HG03159 (cell line): ENCODE measurements around the gene TENM3.

Experiments used
- ATAC-seq: cut with Tn5 transposase; IDR thresholded peaks from one replicate; pipeline ENCODE4 v1.9.1; 2021; ENCODE audit warnings: mild to moderate bottlenecking, moderate library complexity; ENCODE audit not compliant: unreplicated experiment

Gene TENM3

DNA sequence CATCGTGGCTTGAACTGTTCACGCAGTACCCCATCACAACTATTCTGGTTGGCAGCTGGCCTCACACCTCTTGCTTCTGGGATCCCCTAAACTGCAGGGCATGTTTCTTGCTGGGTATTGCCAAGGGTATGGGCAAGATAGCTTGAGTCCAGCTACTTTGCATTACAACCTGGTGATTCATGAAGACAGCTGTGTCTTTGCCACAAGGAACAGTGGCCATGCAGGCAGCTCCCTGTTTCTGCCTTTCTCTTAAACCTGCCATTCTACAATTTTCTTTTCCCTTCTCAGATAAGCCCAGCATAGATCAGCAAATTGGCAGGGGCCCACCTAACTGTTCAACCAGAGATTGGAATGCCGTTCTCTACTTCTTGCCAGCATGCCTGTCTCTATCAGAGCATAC lies 42.8 kb downstream of the TENM3 start:
- ATAC-seq = no peak

DNA sequence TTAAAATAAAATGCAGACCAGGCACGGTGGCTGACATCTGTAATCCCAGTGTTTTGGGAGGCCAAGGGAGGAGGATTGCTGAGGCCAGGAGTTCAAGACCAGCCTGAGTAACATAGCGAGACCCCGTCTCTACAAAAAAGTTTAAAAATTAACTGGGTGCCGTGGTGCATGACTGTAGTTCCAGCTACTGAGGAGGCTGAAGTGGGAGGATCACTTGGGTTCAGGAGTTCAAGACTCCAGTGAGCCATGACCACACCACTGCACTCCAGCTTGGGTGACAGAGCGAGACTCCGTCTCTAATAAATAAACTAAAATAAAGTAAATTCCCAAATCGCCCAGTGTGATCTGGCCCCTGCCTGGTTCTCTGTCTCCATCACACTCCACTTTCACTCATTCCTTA lies 43.7 kb downstream of the TENM3 start:
- ATAC-seq = no peak

GRCh38 chr4:182288534-182288933 lies 45.3 kb downstream of the TENM3 start:
- no peak for ATAC-seq

- no peak for ATAC-seq
Measured at GRCh38 chr4:182289809-182290208, 46.6 kb downstream of the TENM3 start.

DNA sequence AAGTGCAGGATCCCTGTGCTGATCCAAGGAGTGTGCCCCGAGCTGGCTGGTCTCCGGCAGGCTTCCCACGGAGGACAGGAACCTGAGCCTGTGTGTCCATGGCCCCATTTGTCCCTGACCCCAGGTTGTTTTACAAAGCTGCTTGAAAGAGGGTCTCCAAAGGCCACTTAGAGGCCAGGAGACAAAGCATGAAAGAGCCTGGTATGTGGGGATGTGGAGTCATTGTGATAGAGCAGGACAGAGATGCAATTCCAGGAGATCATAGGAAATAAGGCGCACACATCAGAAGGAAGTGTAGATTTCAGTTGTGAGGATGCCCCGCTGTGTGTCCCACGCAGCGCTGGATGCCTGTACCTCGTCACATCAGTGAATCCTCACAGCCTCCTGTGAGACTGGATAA lies 48.0 kb downstream of the TENM3 start:
- ATAC-seq = no peak

GRCh38 chr4:182291597-182292270 lies 48.5 kb downstream of the TENM3 start:
- no peak for ATAC-seq

DNA sequence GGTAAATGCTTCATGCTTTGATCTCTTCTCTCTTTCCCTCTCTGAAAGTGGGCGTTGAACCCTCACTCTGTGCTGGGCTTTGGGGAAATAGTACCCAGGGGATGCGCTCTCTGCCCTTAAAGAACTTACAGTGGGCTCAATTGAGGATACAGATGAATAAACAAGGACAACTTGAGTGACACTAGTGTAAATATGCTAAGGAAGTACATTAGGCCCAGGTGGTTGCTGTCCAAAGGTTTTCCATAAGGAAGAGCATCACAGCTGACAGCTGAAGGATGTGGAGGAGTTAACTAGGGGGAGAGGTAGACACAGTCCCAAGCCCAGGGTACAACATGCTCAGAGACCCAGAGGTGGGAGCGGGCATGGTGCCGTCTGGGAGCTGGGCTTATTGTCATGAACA lies 49.4 kb downstream of the TENM3 start:
- no peak for ATAC-seq

DNA sequence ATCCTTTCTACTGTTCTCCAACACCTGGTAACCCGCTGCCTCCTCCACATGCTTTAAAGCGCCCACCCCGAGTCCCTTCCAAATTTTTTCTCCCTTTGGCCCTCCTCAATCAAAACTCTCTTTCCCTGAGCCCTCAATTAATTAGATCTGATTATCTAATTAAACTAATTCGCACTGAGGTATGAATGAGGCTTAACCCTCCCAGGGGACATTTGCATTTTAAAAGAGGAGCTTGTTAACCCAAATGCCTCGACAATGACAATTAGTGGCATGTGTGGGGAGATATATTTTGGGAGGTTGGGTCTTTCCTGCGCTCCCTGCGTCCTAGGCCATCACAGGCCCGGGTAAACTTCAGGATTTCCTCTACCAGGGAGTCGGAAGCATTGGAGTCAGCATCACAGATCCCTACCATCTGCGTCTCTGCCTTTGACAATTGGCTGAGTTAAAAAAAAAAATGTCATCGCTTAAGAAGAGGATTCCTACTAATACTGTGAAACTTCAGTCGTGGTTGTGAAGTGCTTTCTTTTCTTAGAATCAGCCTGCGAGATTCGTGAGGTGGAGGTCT lies 50.6 kb downstream of the TENM3 start:
- ATAC-seq = no peak

- ATAC-seq = no peak
Measured at GRCh38 chr4:182294451-182294850, 51.2 kb downstream of the TENM3 start.

DNA sequence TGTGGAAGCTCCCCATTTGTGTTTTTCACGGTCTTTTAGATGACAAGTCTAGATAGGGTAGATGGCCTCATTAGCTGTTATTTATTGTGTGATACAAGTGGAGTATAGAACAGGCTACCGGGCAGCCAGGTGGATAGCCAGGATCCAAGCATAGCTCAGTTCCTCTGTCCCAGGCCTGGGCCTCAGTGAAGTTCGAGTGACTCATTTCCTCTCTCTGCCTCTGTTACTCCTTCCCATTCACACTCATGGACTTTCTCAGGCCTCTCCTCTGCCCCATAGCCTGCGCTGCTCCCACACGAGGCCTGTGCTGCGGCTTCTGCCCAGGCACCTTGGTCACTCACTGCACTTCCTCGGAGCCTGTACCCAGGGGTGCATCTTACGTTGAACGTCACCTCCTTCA lies 54.5 kb downstream of the TENM3 start:
- no peak for ATAC-seq

GRCh38 chr4:182301736-182302135 lies 58.5 kb downstream of the TENM3 start:
- no peak for ATAC-seq

DNA sequence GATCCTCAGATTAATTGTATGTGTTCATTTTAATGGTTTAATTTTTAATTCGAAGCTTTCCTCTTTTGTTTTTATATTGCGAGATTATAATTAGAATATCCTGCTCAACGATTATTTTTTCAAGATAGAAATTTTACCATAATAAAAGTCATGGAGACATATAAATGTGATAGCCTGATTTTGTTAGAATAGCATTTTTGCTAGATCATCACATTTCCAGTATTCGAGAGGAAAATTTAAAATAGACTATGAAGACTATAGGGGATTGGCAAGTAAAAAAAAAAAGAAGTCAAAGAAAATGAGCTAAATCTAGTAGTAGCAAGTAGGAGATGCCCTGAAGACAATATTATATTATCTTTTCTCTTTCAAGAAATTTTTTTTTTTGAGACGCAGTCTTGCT lies 60.6 kb downstream of the TENM3 start:
- ATAC-seq = no peak

GRCh38 chr4:182306792-182307507 lies 63.7 kb downstream of the TENM3 start:
- no peak for ATAC-seq

DNA sequence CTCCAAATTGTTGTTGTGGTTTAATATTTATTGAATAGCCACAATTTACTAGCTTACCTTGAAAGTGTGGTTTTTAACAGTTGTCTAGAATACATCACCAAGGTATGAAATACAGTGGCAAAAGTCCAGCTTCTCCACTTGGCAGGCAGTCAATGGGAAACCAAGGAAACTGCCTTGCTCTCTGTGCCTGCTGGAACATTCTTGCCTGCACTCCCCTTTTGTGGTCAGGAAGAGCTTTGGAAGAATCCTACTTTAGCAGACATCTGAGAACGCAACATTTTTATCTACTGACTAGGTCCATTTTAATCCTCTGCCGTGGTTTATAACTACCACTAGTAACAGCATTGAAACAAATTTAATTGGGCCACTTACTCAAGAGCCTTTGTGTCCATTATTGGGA lies 64.5 kb downstream of the TENM3 start:
- no peak for ATAC-seq

DNA sequence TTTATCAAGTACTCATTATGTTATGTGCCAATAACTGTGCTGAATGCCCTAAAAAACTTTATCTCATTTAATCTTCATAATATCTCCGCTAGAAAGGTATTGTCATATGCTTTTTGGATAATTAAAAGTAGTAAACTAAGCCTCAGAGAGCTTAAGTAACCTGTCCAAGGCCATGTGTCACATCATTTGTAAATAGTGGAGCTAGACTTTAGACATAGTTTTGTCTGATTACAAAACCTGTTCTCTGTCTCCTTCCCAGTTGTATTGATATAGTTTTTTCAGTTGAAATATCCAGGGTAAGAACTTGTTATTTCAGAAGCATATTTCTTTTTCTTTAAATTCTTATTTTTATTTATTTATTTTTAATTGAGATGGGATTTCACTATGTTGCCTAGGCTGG lies 66.7 kb downstream of the TENM3 start:
- ATAC-seq = no peak

- ATAC-seq = no peak
Measured at GRCh38 chr4:182310316-182310715, 67.1 kb downstream of the TENM3 start.

GRCh38 chr4:182310962-182311361 lies 67.8 kb downstream of the TENM3 start:
- no peak for ATAC-seq

- no peak for ATAC-seq
Measured at GRCh38 chr4:182314537-182314936, 71.3 kb downstream of the TENM3 start.

- no peak for ATAC-seq
Measured at GRCh38 chr4:182318256-182318655, 75.1 kb downstream of the TENM3 start.

DNA sequence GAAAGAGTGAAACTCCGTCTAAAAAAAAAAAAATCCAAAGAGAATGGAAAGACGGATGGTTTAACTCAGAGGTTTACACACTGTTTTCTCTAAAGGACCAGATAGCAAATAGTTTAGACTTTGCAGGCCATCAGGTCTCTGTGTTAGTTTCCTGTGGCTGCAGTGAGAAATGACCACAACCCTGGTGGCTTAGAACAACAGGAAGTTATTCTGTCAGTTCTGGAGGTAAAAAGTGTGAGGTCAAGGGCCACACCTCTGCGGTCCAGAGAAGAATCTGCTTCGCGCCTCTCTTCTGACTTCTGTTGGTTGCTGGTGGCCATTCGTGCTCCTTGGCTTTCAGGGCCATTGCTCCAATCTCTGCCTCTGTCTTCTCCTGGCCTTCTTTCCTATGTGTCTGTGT lies 76.9 kb downstream of the TENM3 start:
- no peak for ATAC-seq

- ATAC-seq = no peak
Measured at GRCh38 chr4:182320580-182320979, 77.4 kb downstream of the TENM3 start.

DNA sequence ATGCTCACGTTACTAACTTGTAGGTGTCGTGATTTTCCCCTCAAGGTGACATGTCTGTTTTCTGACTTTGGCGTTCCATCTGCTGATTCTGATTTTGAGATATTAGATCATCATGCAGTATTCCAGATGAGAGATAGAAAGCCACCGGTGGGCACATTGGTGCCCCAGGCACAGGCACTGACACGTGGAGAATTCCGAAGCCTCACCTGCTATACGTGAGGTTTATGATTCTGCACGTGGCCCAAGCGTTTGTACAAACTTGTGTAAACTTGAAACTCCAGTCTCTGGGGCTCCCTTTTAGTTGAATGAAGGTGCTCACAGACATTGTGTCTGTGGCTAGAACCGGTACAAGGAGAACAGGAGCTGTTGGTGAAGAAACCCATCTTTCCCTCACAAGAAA lies 81.1 kb downstream of the TENM3 start:
- ATAC-seq = no peak
